Measurements from ENCODE around the gene TEAD2.
"Not testable (repeated sequence)": the region's sequence is repeated elsewhere in the genome, so short reads cannot be mapped to it uniquely, and the experiment has no call there.

TEAD2 gene

DNA sequence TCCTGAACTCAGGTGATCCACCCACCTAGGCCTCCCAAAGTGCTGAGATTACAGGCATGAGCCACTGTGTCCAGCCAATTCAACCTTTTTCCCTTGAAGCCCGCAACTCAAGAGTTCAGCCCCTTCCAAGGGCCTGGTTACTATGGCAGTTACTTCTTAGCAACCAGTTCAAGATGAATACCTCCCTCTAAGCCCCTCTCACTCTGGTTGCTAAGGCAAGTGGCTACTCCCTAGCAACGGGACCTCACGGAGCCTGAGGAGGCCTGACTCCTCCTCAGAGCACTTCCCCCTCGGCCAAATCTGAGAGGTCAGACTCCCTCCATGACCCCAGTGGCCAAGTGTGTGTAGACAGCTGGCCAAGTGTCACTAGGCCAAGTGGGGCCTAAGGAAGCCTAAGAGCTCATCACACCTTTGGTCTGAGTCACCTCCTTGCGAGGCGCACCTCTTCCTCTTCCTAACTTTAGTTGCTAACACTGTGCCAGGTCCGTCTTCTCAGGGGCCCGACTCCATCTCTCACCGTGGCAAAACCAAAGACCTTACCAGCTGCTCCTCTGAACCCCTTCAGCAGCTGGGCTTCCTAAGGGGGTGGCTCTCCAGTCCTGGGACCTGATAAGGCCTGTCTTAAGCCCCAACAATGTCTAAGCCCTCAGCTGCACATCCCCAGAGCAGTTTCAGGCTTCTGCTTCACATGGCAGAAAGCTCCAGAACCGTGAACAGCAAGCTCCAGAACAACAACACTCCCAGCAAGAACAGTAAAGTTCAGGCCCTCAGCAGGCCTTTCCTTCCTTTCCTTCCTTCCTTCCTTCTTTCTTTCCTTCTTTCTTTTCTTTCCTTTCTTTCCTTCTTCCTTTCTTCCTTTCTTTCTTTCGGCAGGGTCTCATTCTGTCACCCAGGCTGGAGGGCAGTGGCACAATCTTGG is 17.5 kb downstream of the TEAD2 start:
- no peak for DNase-seq

DNA sequence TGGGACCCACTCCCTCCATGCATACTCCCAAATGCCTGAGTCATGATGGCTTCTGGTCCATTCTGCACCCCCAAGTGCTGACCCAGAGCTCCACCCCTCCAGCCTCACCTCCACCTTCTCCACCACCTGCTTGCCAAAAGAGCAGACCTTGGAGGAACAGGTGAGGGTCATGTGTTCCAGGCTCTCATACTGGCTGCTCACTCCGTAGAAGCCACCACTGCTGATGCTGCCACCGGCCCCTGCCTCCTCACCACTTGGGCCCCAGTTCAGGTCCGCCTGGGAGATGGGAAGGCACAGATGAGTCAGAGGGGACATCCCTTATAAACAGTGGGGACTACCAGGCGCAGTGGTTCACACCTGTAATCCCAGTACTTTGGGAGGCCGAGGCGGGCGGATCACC is 19.1 kb downstream of the TEAD2 start:
- no peak for DNase-seq

DNA sequence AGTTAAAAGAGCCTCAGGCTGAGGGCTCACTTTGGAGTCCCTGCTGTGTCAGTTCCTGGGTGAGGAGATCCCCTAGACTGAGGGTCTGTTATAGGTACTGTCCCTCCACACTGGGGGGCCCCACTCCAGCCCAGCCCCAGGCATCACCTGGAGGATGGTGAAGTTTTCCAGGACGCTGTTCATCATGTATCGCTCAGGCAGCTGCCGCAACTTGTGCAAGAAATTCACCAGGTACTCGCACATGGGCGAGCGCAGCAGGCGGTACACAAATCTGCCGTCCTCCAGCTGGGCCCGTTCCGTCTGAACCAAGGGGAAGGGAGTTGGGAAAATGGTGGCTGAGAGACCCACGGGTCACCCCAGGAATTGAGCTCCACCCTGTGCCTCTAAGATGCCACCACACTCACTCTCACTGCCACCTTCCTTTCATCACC is 19.9 kb downstream of the TEAD2 start:
- DNase-seq, result no peak

DNA sequence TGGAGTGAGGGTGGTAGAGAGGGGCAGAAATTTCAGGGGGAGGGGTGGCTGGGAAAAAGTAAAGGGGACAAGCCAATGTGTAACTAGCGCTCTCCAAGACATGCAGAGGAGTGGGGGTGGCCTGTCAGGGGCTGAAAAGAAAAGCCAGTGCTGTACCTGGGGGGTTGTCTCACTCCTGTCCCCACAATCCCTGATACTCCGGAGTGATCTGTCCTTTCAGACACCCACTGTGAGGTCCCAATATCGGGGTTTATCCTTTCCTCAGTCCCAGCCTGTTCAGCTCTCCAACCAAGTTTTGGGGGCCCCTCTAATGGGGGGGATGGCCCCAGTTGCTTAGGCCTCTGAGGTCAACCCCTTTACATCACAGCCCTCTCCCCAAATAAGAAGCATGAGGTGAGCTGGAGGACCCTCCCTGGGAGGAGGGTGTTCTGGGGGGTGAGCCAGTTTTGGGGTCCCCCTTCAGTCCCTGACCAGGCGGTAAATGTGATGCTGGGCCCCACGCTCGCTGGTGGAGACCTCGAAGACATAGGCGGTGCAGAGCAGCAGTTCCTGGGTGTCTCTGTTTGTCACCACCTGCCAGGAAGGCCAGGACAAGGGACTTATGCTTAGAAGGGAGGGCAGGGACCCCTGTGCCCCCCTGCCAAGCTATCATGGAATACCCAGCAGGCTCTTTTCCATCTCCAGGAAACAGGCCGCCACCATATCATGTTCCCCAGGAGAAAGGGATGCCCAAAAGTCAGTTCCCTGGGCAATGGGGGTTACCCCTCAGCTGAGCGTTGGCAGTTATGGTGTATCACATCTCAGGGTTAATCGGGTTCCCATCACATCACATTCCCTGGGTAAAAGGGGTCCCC is 21.1 kb downstream of the TEAD2 start:
- DNase-seq, result no peak

DNA sequence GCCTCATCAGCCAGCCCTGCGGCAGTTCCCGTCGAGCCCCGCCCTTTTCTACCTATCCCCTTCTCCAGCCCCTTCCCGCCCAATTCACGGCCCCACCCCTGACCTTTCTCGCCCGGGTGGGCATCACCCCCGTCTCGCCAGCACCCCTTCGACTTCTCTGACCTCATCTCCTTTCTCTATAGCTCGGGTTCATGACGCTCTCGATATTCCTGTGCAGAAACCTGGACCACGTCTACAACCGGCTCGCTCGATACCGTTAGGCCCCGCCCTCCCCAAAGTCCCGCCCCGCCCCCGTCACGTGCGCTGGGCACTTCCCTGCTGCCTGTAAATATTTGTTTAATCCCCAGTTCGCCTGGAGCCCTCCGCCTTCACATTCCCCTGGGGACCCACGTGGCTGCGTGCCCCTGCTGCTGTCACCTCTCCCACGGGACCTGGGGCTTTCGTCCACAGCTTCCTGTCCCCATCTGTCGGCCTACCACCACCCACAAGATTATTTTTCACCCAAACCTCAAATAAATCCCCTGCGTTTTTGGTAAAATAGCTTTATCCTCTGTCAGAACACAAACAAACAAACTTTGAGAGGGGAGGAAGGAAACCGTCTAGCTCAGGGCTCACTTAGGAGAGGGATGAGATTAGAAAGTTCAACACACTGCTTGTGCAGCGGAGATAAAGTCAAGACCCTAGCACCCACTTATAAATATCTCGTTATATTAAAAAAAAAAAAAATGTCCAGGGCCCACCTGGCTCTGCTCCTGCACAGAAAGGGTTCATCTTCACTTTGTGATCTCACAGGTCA is 21.9 kb downstream of the TEAD2 start:
- DNase-seq, result no peak

DNA sequence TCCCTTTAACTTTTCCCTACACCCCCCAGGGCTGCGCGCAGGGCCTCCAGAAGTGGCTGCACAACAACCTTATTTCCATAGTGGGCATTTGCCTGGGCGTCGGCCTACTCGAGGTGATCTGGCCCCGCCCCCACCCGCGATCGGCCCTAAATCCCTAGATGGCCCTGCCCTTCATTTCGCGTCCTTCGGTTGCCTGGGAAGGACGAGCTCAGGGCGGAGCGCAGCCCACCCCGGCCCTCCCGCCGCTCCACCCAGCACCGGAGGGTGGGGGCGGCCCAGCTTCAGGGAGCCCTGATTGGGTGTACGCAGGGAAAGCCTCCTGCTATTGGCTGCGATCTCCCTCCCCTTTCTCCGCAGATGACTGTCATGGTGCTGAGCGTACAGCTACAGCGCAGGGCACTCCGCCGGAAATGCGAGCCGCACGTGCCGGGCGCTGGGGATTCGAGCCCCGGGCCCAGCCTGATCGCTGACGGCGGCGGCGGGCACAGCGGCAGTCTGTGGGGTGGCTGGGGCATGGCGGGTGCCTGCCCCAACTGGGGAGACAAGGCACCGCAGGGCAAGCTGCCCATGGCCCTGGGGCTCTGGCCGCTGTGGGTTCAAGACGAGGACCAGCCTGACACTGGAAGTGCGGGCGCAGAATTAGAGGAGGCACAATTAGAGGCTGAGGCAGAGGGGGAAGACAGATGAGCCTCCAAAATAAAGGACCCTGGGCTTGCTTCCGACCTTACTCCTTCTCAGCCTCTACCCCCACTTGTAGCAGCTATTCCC is 22.7 kb downstream of the TEAD2 start:
- no peak for DNase-seq

DNA sequence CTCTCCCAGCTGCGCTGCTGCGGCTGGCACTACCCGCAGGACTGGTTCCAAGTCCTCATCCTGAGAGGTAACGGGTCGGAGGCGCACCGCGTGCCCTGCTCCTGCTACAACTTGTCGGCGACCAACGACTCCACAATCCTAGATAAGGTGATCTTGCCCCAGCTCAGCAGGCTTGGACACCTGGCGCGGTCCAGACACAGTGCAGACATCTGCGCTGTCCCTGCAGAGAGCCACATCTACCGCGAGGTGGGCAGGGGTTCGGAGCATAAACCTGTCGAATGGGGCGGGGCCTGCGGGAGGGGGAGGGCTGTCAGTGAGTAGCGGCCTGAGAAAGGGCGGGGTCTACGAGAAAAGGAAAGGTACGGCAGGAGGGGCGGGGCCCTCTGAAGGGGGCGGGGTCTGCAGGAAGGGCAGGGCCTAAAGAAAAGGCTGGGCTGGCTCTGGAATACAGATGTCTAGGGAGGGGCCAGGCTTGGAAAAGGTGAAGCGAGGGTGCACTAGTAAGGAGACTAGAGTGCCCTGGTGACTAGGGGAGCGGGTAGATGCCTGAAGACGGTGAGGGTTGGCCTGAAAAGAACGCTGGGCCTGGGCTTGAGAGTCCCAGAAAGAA is 23.4 kb downstream of the TEAD2 start:
- no peak for DNase-seq

DNA sequence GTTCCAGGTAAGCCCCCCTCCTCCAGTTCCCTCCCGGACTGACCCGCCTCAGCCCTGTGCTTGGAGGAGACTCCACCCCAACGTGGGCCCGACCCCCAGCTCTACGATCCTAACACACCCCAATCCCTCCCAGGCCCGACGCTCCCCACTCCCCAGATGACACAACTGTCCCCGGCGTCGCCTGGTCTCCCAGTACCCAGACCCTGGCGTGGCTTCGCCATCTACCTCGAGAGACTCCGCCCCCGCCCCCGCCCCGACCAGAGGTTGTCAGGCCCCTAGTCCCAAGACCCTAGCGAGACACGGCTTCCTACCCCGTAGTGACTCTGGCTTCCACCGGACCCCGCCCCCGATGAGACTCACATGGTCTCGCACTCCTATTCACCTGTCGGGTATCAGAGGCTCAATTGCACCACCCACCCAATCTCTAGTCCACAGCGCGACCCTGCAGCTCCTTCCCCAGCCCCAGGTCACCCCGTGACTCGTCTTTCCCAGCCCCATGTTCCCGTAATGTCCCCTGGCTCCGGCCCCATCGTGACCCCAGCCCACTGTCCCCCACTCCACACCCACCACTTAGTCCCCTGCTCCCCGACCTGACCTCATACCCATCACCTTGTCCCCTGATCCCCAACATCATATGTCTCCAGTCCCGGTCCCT is 24.1 kb downstream of the TEAD2 start:
- no peak for DNase-seq

DNA sequence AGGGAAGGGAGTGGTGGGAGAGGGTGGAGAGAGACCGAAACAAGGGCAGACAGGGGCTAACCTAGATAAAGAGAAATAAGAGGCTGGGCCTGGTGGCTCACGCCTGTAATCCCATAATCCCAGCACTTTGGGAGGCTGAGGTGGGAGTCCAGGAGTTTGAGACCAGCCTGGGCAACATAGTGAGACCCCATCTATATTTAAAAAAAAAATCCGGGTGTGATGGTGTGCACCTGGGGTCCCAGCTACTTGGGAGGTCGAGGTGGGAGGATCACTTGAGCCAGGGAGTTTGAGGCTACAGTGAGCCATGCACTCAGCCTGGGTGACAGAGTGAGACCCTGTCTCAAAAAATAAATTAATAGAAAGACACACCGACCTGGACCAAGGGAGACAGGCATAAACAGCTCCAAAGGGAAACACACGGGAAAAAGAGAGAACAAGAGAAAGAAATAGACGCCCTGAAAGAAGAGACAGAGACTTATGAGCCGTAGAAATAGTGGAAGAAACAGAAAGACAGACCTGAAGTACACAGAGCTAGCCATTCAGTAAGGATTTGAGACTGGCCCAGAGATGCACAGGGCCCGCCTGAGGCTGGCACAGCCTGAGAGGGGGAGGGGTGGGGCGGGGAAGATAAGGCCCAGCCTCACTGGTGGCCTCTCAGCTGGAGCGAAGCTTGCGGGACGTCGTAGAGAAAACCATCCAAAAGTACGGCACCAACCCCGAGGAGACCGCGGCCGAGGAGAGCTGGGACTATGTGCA is 24.8 kb downstream of the TEAD2 start:
- no peak for DNase-seq

DNA sequence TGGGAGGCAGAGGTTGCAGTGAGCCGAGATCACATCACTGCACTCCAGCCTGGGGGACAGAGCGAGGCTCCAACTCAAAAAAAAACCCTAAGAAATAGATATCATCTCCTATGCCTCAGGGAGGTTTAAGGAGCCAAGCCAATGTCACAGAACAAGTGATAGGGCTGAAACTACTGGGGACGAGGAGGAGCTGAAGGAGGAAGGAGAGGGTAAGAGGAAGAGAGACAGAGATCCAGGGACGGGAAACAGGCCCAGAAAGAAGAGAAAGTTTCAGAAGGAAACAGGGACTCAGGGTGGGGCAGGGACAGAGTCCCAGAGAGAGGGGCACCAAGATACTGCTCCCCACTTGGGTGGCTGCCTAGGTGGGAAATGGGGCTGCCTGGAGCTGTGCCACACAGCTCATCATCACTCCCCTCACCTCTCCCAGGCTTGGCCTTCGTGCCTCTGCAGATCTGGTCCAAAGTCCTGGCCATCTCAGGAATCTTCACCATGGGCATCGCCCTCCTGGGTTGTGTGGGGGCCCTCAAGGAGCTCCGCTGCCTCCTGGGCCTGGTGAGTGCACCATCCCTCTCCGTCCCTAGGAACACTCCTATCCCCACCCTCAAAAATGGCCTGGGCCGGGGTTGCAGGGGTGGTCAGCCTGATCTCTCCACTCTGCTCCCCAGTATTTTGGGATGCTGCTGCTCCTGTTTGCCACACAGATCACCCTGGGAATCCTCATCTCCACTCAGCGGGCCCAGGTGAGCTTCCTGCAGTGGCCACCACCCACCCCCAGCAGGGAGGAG is 25.5 kb downstream of the TEAD2 start:
- DNase-seq, result no peak

DNA sequence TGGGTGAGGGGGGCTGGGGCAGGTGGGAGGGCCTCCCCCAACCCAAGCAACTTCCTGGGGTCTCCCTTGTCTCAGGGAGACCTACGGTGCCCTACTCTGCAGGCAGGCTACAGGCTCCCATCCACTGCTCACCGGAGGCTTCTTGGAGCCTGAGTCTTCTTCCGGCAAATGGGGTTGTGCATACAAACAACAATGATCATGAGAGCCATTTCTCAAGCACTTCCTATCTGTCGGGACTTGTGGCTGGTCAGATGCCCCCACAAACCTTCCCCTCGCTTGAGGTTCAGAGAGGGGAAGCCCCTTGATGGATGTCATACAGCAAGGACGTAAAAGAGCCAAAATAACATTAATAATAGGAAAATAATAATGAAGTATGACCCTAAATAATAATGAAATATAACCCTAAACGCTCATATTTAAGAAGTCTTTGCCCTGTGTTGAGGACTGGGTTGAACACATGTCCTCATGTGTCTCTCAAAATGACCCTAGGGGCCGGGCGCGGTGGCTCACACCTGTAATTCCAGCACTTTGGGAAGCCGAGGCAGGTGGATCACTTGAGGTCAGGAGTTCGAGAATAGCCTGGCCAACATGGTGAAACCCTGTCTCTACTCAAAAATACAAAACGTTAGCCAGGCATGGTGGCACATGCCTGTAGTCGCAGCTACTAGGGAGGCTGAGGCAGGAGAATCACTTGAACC is 26.3 kb downstream of the TEAD2 start:
- DNase-seq, result no peak

DNA sequence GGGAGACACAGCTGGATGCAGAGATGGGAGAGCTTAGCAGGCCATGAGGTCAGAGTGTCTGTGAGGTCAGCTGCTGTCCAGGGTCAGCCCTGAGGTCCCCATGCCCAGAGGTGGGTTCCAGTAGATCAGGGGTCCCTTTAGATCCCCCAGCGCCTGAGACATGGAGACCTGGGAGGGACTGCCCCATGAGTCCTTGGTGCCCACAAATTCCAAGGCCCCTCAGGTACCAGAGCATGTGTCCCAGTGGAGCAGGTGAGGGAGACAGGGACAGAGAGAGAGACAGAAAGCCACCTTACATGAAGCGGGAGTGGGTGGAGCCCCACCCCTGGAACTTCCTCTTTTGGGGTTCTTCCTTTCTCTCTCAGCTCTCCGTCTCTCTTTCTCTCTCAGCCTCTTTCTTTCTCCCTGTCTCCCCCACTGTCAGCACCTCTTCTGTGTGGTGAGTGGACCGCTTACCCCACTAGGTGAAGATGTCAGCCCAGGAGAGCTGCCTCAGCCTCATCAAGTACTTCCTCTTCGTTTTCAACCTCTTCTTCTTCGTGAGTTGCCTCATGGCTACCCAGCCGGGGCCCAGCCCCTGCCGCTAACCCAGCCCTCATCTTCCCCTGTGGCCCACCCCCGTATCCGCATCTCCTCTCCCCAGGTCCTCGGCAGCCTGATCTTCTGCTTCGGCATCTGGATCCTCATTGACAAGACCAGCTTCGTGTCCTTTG is 27.0 kb downstream of the TEAD2 start, which contains the start of gene CD37:
Gene CD37 (plus strand): TSS at position 336 of the 713 bp plus-strand sequence. CDS start 135 bp downstream, at position 471.
- DNase-seq, result no peak

DNA sequence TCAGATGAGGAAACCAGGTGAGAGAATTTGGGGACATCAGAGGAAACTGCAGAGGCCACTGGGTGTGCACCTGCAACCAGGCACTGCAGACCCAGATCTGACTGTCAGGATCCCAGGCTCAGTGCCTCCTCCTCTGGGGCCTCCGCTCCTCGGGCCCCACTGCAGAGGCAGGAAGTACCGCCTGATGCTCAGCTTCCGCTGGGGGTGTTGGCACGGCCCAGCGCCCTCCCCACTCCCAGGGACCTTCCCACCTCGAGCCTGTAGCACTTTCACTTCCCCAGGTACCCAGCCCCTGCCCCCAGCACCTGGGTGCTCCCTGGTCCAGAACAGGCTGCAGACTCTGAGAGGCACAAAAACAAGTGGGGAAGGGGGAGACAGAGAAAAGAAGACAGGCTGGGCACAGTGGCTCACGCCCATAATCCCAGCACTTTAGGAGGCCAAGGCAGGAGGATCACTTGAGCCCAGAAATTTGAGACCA is 28.4 kb downstream of the TEAD2 start:
- DNase-seq, result no peak

DNA sequence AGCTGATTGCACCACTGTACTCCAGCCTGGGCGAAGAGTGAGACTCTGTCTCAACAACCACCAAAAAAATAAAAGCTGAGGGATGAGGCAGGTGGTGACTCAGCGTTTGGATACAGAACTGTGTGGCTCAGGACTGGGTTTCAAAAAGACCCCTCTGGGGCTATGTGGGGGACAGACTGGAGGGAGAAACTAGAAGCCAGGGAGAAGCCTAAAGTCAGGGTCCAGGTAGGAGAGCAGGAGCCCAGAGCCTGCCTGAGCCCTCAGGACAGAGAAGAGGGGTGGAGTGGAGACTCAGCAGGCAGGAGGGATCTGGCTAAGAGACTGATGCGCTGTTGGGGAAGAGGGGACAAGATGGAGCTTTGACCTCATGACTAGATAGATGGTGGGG is 28.8 kb downstream of the TEAD2 start:
- DNase-seq, result no peak

DNA sequence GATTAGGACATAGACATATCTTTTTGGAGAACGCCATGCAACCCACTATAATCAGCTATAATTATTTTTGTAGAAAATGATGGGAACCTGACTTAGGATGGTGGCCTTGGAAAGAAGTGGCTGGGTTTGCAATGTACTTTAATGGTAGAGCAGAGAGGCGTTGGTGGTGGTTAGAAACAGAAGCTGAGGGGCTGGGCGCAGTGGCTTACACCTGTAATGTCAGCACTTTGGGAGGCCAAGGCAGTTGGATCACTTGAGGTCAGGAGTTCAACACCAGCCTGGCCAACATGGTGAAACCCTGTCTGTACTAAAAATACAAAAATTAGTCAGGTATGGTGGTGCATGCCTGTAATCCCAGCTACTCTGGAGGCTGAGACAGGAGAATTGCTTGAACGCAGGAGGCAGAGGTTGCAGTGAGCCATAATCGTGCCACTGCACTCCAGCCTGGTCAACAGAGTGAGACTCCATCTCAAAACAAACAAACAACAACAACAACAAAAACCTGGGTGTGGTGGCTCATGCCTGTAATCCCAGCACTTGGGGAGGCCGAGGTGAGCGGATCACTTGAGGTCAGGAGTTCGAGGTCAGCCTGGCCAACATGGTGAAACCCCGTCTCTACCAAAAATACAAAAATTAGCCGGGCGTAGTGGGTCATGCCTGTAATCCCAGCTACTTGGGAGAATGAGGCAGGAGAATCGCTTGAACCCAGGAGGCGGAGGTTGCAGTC is 29.4 kb downstream of the TEAD2 start:
- DNase-seq, result not testable (repeated sequence)

DNA sequence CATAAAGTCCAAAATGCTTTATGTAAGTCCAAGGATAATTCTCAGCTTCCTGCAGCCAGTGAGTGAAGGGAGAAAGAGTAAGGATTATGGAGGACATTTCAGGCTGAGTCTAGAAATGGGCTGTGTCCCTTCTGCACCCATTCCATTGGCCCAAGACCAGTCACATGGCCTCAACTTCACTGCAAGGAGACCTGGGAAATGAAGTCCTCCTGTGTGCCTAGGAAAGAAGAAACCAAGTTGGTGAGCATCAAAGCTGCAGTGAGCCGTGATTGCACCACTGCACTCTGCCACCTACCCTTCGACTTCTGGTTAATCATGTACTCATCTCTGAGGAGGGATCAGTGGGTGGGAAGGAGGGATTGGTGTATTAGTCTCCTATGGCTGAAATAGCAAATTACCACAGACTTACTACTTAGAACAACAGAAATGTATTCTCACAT is 30.6 kb downstream of the TEAD2 start:
- no peak for DNase-seq

DNA sequence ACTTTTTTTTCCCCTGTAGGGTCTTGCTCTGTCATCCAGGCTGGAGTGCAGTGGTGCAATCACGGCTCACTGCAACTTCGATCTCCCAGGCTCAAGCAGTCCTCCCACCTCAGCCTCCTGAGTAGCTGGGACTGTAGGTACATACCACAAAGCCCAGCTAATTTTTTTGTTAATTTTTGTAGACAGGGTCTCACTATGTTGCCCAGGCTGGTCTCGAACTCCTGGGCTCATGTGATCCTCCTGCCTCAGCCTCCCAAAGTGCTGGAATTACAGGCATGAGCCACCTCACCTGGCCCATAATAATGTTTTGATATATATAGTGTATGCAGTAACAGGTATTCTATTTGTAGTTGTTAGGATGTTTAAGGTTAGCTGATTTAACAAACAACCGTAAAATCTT is 31.0 kb downstream of the TEAD2 start:
- DNase-seq, result not testable (repeated sequence)

All from DMS79 treated with DMSO at 0.1 percent for 48 hours (cell line).